GM12891 (cell line): ENCODE measurements around the gene ASPN.

Source experiments
- PAX5 ChIP-seq: IDR thresholded peaks from 2 replicates; pipeline ENCODE4 v1.6.1; 2011; ENCODE audit warnings: low read length, moderate library complexity, mild to moderate bottlenecking; ENCODE audit not compliant: insufficient read depth, severe bottlenecking
- SPI1 ChIP-seq: IDR thresholded peaks from 2 replicates; pipeline ENCODE4 v1.6.1; 2011; ENCODE audit warnings: low read depth, low read length, control low read depth
- TAF1 ChIP-seq: IDR thresholded peaks from 2 replicates; pipeline ENCODE4 v1.6.1; 2011; ENCODE audit warnings: low read depth, low read length, control low read depth

DNA sequence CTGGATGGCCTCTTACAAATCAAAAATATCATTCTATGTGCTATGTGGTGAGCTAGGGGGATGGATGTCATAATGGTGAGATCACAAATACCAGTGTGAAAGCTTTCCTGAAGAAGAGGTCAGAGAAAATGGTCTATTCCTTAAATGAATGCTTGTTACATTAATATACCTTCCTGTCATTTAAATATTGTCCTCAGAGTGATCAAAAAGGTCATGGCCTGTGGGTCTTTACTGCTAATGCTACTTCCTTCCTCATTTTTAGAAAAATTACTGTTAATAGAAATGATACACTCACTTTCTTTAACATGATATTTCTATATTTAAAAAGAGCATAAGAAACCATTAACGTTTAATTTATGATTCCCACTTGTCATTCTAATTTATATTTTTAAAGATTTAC lies 67.7 kb downstream of the ASPN start:
- TF ChIP-seq PAX5 (no peak), SPI1 (no peak), TAF1 (no peak)
